Measurements from ENCODE around the gene OVAAL. TPM values are rescaled to one million over a fixed set of nuclear protein-coding genes. Genes with fewer than 3 reads are reported as not detected.

The OVAAL gene
- total RNA-seq, 1 donor, result not detected

DNA sequence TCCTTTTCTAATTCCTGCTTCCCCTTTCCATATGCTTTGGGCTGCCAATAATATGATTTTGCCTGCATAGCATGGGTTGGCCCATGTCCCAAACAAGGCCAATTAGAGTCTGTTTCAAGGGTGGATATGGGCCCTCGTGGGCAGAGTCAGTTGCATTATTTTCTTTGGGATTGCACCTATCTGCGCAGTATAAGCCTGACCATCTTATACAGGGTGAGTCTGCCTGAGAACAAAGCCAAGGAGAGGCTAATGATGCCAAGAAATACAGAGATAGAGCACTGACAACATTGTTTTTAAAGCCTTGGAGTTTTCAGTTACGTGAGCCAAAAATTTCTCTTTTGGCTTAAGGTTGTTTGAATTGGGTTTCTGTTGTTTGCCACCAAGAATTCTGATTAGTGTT is 18.6 kb downstream of the OVAAL start:
- no peak overlapping the region for H3K4me3 ChIP-seq (ENCODE audit: low read depth, low read length)
- DNase-seq (ENCODE audit: low read depth), result no peak
- TF ChIP-seq, protein P1, sequence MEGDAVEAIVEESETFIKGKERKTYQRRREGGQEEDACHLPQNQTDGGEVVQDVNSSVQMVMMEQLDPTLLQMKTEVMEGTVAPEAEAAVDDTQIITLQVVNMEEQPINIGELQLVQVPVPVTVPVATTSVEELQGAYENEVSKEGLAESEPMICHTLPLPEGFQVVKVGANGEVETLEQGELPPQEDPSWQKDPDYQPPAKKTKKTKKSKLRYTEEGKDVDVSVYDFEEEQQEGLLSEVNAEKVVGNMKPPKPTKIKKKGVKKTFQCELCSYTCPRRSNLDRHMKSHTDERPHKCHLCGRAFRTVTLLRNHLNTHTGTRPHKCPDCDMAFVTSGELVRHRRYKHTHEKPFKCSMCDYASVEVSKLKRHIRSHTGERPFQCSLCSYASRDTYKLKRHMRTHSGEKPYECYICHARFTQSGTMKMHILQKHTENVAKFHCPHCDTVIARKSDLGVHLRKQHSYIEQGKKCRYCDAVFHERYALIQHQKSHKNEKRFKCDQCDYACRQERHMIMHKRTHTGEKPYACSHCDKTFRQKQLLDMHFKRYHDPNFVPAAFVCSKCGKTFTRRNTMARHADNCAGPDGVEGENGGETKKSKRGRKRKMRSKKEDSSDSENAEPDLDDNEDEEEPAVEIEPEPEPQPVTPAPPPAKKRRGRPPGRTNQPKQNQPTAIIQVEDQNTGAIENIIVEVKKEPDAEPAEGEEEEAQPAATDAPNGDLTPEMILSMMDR (IDR thresholded peaks at IDR 0.05; ENCODE audit: insufficient read depth, low read depth, low read length), result no peak

DNA sequence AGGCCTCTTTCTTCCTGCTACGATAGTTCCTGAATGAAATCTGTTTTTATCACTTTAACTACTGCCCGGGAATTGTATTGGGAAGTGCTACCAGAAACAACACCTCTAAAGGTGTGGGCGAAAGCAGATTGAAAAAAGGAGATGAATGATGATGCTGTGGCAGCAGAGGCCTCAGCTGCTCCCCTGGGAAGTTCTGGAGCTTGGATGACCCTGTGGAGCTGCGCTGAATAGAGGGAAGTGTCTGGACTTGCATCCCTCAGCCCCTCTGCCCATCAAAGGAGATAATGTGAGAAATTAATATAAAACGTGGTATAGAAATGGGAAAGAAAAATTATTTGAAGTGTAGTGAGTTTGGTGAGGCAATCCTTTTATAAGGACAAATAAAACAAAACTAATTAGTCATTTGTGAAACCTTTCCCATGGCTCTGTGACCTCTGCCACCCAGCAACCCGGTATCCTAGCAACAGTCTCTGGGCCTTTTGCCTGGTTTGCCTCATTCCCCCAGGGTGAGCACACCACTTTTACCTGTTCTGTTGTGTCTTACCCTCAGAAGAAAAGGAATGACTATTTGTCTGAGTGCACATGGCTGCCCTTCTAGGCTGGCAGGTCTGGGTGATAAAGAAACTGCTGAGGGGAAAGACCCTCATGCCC is 21.3 kb downstream of the OVAAL start:
- no peak overlapping the region for H3K4me3 ChIP-seq (ENCODE audit: low read depth, low read length)
- TF ChIP-seq, protein P1 (IDR thresholded peaks at IDR 0.05; ENCODE audit: insufficient read depth, low read depth, low read length), result no peak
- DNase-seq (ENCODE audit: low read depth), result peak; percentile 36

DNA sequence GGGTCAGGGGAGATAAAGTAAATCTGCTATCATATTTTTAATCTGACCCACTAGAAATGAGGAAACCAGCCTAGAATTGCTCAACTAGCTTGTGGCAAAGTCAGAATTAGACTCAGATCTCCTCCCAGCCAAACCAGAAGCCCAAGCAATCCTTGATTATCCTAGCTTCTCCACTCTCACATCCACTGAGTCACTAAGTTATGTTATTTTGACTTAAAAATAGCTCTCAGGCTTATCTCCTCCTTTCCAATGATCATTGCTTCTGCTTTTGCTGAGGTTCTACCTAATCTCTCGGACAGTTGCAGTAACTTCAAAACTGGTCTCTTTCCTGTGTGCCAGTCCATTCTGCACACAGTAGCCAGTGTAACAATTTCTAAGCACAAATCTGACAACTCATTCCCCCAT is 22.9 kb downstream of the OVAAL start:
- H3K4me3 ChIP-seq (ENCODE audit: low read depth, low read length), result no peak overlapping the region
- TF ChIP-seq, protein P1 (IDR thresholded peaks at IDR 0.05; ENCODE audit: insufficient read depth, low read depth, low read length), result no peak
- no peak for DNase-seq (ENCODE audit: low read depth)

DNA sequence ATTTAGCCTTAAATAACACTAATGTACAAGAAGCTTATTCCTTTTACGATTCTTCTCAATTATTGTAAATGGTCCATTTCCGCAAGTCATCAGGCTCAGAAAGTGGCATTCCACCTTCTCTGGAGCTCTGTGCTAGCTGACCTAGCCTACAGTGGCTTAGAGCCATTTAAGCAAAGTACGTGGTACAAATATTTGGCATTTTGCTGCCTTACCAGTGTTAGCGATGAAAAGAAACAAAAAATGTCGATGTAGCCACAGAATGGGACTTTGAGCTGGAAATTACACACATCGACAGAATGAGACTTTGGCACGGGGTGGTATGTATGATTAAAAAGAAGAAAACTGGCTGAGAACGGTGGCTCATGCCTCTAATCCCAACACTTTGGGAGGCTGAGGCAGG is 26.1 kb downstream of the OVAAL start:
- H3K4me3 ChIP-seq (ENCODE audit: low read depth, low read length), result no peak overlapping the region
- DNase-seq (ENCODE audit: low read depth), result no peak
- TF ChIP-seq, protein P1 (IDR thresholded peaks at IDR 0.05; ENCODE audit: insufficient read depth, low read depth, low read length), result no peak

DNA sequence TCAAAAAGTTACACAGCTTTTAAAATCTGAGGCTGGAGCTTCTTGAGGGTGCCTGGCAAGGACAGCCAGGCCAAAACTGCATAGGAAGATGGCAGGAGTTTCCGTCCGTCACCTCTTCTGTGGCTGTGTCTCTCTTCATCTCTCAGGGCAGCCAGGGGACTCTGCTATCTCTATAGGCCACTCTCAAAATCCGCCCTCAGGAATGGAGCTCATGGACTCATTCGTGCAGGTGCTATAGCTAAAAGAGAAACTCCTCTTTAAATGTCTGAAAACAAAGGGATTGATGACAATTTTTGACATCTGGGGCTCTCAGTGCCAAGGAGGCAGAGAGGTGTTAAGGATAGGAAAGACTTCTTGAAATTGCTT is 27.2 kb downstream of the OVAAL start:
- no peak for DNase-seq (ENCODE audit: low read depth)
- TF ChIP-seq, protein P1 (IDR thresholded peaks at IDR 0.05; ENCODE audit: insufficient read depth, low read depth, low read length), result no peak
- H3K4me3 ChIP-seq (ENCODE audit: low read depth, low read length), result no peak overlapping the region

DNA sequence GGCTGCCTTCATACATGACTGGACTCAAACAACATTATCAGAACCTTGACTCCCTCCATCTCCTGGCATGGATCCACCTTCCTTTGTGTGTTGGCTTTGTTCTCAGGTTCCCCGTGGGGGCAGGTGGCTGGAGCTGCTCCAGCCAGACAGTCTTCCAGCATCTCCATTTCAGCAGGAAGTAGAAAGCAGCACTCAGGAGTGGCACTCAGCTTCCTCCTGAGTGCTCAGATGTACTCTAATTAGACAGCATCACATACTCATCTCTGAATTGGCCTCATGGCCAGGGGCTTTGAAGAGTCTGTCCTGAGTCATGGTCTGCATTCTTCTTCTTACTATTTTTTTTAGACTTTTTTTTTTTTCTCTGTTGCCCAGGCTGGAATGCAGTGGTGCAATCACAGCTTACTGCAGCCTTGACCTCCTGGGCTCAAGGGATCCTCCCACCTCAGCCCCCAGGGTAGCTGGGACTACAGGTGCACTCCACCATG is 27.9 kb downstream of the OVAAL start:
- no peak overlapping the region for H3K4me3 ChIP-seq (ENCODE audit: low read depth, low read length)
- TF ChIP-seq, protein P1 (IDR thresholded peaks at IDR 0.05; ENCODE audit: insufficient read depth, low read depth, low read length), result no peak
- no peak for DNase-seq (ENCODE audit: low read depth)

DNA sequence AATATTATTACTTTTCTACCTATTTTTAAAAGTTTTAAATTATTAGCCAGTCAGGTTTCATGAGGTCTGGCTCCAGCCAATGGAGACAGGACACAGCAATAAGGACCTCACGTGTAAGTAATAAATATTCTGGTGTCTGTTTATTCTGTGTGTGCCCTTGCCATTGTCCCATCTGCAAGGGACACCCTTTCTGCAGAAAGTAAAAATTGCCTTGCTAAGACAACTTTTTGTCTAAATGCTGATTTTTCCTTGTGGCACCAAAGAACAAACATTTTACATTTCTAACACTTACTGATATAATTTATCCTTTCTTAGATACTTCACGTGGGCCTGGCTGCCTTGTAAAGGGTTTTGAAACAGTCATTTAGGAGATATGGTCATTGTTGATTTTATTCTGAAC is 29.4 kb downstream of the OVAAL start:
- no peak for DNase-seq (ENCODE audit: low read depth)
- TF ChIP-seq, protein P1 (IDR thresholded peaks at IDR 0.05; ENCODE audit: insufficient read depth, low read depth, low read length), result no peak
- H3K4me3 ChIP-seq (ENCODE audit: low read depth, low read length), result no peak overlapping the region
